ENCODE data around the gene ADAM12. TPM values are rescaled to one million over a fixed set of nuclear protein-coding genes. Genes with fewer than 3 reads are reported as not detected.

Gene ADAM12
- total and polyA plus RNA-seq, 2 donors (not counting 3 experiments of a cell fraction or from before 2014, with no cell fraction given), result 0.22 to 0.33 TPM

- intact Hi-C loops (cut with micrococcal nuclease) (no loop called here), dilution Hi-C loops (cut with MboI; ENCODE audit: extremely low pct_ligation_motif_present, low sequenced_read_pairs) (no loop called here)
- FAIRE-seq, result no peak
- H4K20me1 ChIP-seq (replicated peaks; ENCODE audit: control insufficient read depth, extremely low read depth, insufficient read depth, low read length), result no peaks in the 10 kb centered on the region
- POLR2A ChIA-PET, result no interaction called here
- no peaks in the 10 kb centered on the region for H3K27me3 ChIP-seq (ENCODE audit: control insufficient read depth in 2 of 2, insufficient read depth in 2 of 2, low read length in 2 of 2)
- H3K36me3 ChIP-seq (ENCODE audit: control insufficient read depth in 2 of 2, extremely low read depth in 1 of 2, insufficient read depth in 2 of 2, low read length in 2 of 2), result no peaks in the 10 kb centered on the region
- no peak overlapping the region for H3K9ac ChIP-seq (replicated peaks; ENCODE audit: extremely low read depth, insufficient read depth, low read length)
- DNase-seq (ENCODE audit: low read depth, low spot score), result no peak
- H3K4me2 ChIP-seq (ENCODE audit: insufficient read depth, low read length), result no peak overlapping the region
- H2AFZ ChIP-seq (ENCODE audit: low read depth, low read length), result no peak overlapping the region
- no peak overlapping the region for H3K27ac ChIP-seq (ENCODE audit: insufficient read depth, low read depth, low read length)
- no TSS peak for BruUV-seq (replicated peaks)
- no peaks in the 10 kb centered on the region for H3K4me1 ChIP-seq (ENCODE audit: control insufficient read depth, extremely low read depth, insufficient read depth, low read length)
- TF ChIP-seq FOS (IDR thresholded peaks at IDR 0.05; ENCODE audit: borderline replicate concordance, insufficient read depth, low read length) (no peak), MAX (IDR thresholded peaks at IDR 0.05; ENCODE audit: insufficient read depth, insufficient read length) (no peak), POLR2AphosphoS5 (IDR thresholded peaks at IDR 0.05; ENCODE audit: insufficient read depth, low read depth, low read length) (no peak), EZH2 (IDR thresholded peaks at IDR 0.05; ENCODE audit: borderline replicate concordance, low read depth, low read length, severe bottlenecking) (no peak), JUN (IDR thresholded peaks at IDR 0.05; ENCODE audit: borderline replicate concordance, insufficient read depth, insufficient read length, low read depth) (no peak), CTCF (IDR thresholded peaks at IDR 0.05; ENCODE audit: extremely low read depth in 1 of 2, insufficient read depth in 1 of 2, low read depth in 1 of 2, low read length in 2 of 2) (no peak), POLR2A (IDR thresholded peaks at IDR 0.05; ENCODE audit: low read depth, low read length) (no peak), MYC (IDR thresholded peaks at IDR 0.05; ENCODE audit: low read depth, low read length) (no peak), GATA2 (IDR thresholded peaks at IDR 0.05; ENCODE audit: insufficient read depth, insufficient read length, low read depth, low read length) (no peak)
- H3K9me3 ChIP-seq (replicated peaks; ENCODE audit: control insufficient read depth, insufficient read depth, low read length), result no peaks in the 10 kb centered on the region
- H3K9me1 ChIP-seq (replicated peaks; ENCODE audit: control insufficient read depth, extremely low read depth, insufficient read depth, low read length), result no peaks in the 10 kb centered on the region
- H3K4me3 ChIP-seq (replicated peaks in 1 of 3; ENCODE audit: insufficient read depth in 1 of 3, low read depth in 1 of 3, low read length in 3 of 3), result no peak overlapping the region
- no peaks in the 10 kb centered on the region for H3K79me2 ChIP-seq (ENCODE audit: control insufficient read depth, insufficient read depth, low read length)
- CTCF ChIA-PET, result no interaction called here
These were observed 231.8 kb downstream of the ADAM12 start for GRCh38 chr10:126156503-126156902.
